ENCODE results near the gene CORO6. TPM values are rescaled to one million over a fixed set of nuclear protein-coding genes. Genes with fewer than 3 reads are reported as not detected.

The CORO6 gene
- total RNA-seq: 10 to 100 TPM; 11.7 to 15.5 TPM
- polyA plus RNA-seq (ENCODE audit: insufficient read depth, low read depth, low replicate concordance): 6.3 TPM
- long read RNA-seq, donor 1: 0 reads
- long read RNA-seq, donor 2: 0 reads

- H3K36me3 ChIP-seq (ENCODE audit: low read depth, missing control alignments): no peaks in the 10 kb centered on the region
- peak within 1 kb of the TSS in 1 of 2 donors; percentile 41 for H3K27ac ChIP-seq
- TF ChIP-seq CTCF (IDR thresholded peaks at IDR 0.05) (no peak), POLR2A (IDR thresholded peaks at IDR 0.05) (no peak)
- H3K27me3 ChIP-seq: no peaks in the 10 kb centered on the region
- no peaks in the 10 kb centered on the region for H3K4me1 ChIP-seq
- intact Hi-C loops (cut with DNase I; ENCODE audit: low total_unique reads): no loop called here
- DNase-seq: peak; percentile 63
- peak within 1 kb of the TSS; percentile 47 to 58 for H3K4me3 ChIP-seq
- 6% methylated on average over 26 to 65 of the region's 77 CpGs for WGBS, 2 donors
- no peaks in the 10 kb centered on the region for H3K9me3 ChIP-seq
Measured at GRCh38 chr17:29622337-29623282, at the start of gene CORO6. Gene CORO6 (minus strand): TSS chr17:29622912. CDS start chr17:29621421, 1,491 bp downstream.

- Histone ChIP-seq H3K36me3 (ENCODE audit: low read depth, missing control alignments) (no peaks in the 10 kb centered on the region), H3K4me1 (peaks cover 2% of the 10 kb centered on the region), H3K4me3 (no peak overlapping the region), H3K9me3 (no peaks in the 10 kb centered on the region), H3K27me3 (no peaks in the 10 kb centered on the region), H3K27ac (no peak overlapping the region)
- 92 to 94% methylated on average over 5 of the region's 5 CpGs for WGBS, 2 donors
- TF ChIP-seq CTCF (IDR thresholded peaks at IDR 0.05) (no peak), POLR2A (IDR thresholded peaks at IDR 0.05) (no peak)
- intact Hi-C loops (cut with DNase I; ENCODE audit: low total_unique reads): no loop called here
- DNase-seq: no peak
Measured at GRCh38 chr17:29671661-29672060, 48.9 kb upstream of the CORO6 start.

GRCh38 chr17:29669266-29669665 is 46.6 kb upstream of the CORO6 start:
- no peak for TF ChIP-seq POLR2A (IDR thresholded peaks at IDR 0.05)
- no peak for TF ChIP-seq CTCF (IDR thresholded peaks at IDR 0.05)

GRCh38 chr17:29667969-29668368 is 45.3 kb upstream of the CORO6 start:
- TF ChIP-seq CTCF (IDR thresholded peaks at IDR 0.05): no peak
- TF ChIP-seq POLR2A (IDR thresholded peaks at IDR 0.05): no peak
- no peaks in the 10 kb centered on the region for H3K4me1 ChIP-seq
- no peak for DNase-seq
- H3K27me3 ChIP-seq: no peaks in the 10 kb centered on the region
- no peak overlapping the region for H3K4me3 ChIP-seq
- H3K36me3 ChIP-seq (ENCODE audit: low read depth, missing control alignments): no peaks in the 10 kb centered on the region
- no peak overlapping the region for H3K27ac ChIP-seq
- no peaks in the 10 kb centered on the region for H3K9me3 ChIP-seq
- intact Hi-C loops (cut with DNase I; ENCODE audit: low total_unique reads): no loop called here

More at GRCh38 chr17:29669266-29669665, 46.6 kb upstream of the CORO6 start:
- H3K27me3 ChIP-seq: no peaks in the 10 kb centered on the region
- no peaks in the 10 kb centered on the region for H3K4me1 ChIP-seq
- H3K36me3 ChIP-seq (ENCODE audit: low read depth, missing control alignments): no peaks in the 10 kb centered on the region
- intact Hi-C loops (cut with DNase I; ENCODE audit: low total_unique reads): no loop called here
- no peak overlapping the region for H3K4me3 ChIP-seq
- no peak overlapping the region for H3K27ac ChIP-seq
- H3K9me3 ChIP-seq: no peaks in the 10 kb centered on the region
- no peak for DNase-seq
